Measurements from ENCODE around the gene LSS.

DNA sequence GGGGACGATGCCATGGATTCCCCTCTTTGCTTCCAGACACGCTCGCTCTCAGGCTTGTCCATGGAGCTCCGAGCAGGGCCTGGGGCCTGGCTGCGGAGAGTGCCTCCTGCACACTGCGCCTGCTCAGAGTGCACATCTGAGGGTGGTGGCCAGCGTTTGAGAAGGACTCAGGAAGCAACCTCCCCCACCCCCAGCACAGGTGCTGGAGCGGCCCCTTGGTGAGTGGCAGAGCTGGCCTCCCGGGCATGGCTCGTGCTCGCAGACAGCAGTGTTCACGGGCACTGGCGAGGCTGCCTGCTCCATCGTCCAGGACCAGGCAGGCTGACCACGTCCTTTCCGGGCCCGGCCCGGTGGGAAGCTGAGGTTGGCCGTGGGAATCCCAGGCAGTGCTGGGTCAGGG lies 47.1 kb downstream of the LSS start:
- TF ChIP-seq, protein P1, sequence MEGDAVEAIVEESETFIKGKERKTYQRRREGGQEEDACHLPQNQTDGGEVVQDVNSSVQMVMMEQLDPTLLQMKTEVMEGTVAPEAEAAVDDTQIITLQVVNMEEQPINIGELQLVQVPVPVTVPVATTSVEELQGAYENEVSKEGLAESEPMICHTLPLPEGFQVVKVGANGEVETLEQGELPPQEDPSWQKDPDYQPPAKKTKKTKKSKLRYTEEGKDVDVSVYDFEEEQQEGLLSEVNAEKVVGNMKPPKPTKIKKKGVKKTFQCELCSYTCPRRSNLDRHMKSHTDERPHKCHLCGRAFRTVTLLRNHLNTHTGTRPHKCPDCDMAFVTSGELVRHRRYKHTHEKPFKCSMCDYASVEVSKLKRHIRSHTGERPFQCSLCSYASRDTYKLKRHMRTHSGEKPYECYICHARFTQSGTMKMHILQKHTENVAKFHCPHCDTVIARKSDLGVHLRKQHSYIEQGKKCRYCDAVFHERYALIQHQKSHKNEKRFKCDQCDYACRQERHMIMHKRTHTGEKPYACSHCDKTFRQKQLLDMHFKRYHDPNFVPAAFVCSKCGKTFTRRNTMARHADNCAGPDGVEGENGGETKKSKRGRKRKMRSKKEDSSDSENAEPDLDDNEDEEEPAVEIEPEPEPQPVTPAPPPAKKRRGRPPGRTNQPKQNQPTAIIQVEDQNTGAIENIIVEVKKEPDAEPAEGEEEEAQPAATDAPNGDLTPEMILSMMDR (conservative IDR thresholded peaks at IDR 0.05; ENCODE audit: low read depth, low read length): no peak
- no peak for TF ChIP-seq RFX5 (IDR thresholded peaks at IDR 0.05; ENCODE audit: low read depth, low read length)
- TF ChIP-seq POLR2A (IDR thresholded peaks at IDR 0.05; ENCODE audit: low read depth, low read length): no peak
